CD4-positive, alpha-beta T cell treated with Interleukin-15 for 1 hour (primary cell): ENCODE results near the gene EXTL1.

Experiments
- DNase-seq: peaks from one replicate; pipeline ENCODE4 v3.0.0-alpha.2; 2020

Gene EXTL1

DNA sequence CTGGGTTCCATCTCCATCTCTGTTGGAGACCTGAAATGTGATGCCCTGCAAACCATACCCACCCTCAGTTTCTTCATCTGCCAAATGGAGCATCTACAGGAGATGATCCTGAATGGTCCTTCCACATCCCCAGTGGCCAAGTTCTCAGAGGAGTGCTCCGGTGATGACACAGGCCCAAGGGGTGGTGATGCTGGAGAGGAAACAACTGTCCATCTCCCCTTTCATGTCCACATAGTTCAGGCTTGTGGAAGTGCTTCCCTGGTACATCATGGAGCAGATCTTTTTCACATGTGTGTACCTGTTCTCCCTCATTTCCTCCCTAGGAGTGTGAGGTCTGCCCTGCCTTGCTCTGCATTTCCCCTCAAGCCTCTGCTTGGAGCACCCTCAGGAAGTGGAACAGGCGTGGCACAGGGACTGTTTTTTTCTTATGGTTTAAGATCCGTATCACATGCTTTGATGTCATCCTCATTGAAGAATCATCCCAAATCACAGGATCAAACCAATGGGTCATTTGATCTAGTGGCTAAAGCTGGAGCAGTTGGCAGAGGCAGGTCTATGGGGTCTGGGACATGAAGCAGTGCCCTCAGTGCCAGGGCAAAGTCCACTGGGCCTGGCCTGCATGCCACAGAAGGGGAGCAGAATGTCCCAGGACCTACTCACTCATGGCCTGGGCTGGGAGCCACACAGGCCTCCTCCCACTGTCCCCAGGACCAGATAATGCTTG lies 54.0 kb downstream of the EXTL1 start:
- no peak for DNase-seq

DNA sequence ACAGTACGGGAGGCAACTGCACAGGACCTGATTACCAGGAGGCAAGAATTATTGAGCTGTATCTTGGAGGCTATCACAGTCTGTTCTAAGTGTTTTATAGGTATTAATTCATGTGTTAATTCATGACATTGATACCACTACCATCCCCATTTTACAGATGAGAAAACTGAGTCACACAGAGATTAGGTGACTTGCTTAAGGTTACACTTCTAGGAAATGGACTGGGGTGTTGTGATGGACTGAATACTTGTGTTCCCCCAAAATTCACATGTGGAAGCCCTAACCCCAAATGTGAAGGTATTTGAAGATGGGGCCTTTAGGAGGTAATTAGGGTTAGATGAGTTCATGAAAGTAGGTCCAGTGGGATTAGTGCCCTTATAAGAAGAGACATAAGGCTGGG lies 55.9 kb downstream of the EXTL1 start:
- no peak for DNase-seq

DNA sequence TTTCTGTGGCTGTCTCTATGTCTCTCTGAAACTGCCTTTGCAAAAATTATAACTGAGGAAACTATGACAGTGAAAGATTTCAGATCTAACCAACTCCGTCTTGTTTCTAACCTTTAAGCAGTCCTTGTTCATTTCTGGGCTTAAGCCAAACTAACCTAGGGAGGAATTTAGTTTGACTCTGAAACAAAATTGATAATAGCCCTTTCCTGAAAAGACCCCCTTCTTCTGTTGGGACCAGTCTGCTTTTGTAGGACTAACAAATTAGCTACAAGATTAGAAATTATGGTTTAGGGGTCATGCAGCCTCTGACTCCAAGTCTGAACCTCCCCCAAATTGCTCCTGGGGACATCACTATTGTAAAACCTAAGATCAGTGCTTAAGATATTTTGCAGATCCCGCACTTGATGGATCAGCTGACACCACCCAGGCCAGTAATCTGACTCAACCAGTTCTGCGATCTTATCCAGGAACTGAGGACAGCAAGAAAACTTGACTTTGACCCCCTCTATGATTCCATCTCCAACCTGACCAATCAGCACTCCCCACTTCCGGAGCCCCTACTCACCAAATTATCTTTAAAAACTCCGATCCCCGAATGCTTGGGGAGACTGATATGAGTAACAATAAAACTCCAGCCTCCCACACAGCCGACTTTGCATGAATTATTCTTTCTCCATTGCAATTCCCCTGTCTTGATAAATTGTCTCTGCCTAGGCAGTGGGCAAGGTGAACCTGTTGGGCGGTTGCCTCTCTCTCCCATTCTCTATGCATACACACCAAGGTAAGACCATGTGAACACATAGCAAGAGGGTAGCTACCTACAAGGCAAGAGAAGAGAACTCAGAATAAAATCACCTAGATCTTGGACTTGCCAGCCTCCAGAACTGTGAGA lies 57.0 kb downstream of the EXTL1 start:
- no peak for DNase-seq

DNA sequence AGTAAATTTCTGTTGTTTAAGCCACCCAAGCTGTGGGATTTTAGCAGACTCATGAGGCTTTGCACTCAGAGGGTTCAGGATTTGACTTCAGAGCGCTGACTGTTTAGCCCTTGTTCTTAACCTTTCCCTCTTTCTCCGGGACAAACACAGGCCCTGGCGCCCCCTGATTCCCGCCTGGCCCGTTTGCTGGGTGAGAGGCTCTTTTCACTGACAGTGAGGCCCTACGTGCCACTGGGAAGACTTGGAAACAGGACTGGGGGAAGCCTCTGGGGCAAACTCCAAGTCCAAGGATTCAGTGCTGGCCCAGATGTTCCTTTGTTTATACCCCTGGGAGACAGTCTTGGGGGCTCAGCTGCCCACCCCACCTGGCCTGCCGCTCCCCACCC lies 57.6 kb downstream of the EXTL1 start:
- DNase-seq: no peak

DNA sequence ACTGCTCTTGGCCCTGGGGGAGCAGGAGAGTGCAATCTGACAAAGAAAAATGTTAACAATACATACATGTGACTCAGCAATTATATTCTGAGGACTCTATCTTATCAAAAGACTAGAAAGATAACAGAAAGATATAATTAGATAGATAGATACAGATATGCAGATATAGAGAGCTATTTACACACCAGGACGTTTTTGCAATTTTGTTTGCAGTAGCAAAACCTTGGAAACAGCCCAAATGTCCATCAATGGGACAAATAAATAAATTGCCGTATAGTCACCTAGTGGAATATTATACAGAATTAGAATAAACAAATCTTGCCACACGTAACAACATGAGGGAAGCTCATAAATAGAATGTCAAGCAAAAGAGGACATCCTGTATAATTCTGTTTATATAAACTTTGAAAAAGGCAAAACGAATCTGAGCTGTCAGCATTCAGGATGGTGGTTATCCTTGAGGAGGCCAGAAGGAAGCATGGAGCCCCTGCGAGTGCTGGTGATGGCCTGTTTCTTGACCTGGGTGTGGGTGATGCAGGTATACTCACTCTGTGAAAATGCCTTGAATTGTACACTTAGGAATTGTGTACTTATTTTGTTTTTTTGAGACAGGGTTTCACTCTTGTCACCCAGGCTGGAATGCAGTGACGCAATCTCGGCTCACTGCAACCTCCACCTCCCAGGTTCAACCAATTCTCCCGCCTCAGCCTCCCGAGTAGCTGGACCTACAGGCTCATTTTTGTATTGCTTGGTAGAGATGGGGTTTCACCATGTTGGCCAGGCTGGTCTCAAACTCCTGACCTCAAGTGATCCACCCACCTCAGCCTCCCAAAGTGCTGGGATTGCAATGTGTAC lies 58.6 kb downstream of the EXTL1 start:
- no peak for DNase-seq

DNA sequence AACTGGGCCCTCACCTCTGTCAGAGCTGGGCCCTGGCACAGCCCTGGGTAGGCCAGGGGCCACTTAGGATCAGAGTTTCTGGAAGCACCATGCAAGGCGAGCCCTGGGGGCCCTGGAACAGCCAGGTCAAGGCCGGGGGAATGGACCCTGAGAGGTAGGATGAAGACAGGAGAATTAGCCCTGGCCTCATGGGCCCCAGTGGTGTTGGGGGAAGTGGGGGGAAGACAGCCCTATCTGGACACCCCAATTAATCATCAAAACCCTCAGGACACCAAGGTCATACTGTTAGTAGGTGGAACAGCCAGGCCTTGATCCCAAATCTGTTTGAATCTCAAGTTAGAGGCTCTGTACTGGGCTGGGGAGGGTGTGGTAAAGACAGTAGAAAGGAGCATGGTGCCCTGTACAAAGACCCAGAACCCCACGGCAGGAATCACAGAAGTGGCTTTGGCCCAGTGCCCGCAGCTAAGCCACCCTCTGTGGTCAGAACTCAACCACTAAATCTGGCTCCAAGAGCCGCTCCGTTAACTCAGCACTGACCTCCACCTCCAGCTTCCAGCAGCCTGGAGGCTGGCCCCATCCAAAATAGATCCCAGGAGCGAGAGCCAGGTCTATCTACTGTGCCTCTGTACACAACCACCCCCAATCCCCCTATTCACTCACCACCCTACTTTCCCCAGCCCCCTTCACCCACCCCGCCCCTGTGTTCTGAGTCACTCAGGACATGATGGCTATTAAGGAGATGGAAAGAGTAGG lies 59.9 kb downstream of the EXTL1 start:
- DNase-seq: no peak

DNA sequence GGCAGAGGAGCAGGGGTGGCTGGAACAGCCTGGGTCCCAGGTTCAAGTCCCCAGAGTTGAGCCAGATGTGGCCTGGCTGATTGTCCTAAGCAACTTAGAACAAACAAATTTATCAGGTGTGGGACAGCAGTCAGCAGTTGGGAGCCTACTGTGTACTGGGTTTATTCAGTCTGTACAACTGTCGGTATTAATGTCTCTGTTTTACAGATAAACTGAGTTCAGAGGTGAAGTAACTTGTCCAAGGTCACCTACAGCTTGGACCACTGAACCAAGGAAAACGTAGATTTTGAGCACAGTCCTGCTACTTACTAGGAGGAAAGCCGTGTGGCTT lies 60.4 kb downstream of the EXTL1 start:
- no peak for DNase-seq

DNA sequence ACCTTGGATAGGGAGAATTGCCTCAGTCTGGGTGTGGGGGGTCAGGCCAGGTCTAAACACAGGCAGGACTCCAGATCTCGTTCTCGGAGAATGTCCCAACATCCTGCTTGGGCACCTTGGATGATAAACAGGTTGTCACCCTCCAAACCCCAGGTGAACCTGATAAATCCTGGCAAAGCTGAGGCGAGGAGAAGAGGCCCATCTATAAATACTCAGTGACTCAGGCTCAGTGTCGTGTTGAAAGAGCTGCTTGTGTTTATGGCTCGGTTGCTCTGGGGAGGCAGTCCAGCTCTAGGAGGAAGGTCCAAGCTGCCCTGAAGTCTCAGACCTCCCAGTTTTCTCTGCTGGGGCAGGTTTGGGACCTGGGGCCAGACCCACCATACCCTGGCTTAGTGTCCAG lies 61.6 kb downstream of the EXTL1 start:
- no peak for DNase-seq

DNA sequence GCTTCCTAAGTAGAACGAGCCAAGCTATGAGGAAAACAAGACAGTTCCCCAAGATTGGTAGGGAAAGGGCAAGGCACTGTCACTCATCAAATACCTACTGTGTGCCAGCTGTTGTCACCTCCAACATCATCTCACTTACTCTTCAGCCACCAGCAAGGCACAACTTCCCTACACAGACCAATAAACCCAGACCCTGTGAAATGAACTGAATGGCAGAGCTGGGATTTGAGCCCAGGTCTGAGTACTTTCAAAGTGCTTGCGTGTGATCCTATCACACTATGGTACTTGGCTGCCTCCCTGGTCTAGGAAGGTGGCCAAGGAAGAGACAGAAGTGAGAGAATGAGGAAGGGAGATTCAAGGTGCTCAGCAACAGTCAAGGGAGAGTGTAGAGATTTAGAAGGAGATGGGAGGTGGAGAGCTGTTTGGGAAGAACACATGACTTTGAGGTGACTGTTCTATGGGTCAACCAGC lies 62.6 kb downstream of the EXTL1 start:
- no peak for DNase-seq

DNA sequence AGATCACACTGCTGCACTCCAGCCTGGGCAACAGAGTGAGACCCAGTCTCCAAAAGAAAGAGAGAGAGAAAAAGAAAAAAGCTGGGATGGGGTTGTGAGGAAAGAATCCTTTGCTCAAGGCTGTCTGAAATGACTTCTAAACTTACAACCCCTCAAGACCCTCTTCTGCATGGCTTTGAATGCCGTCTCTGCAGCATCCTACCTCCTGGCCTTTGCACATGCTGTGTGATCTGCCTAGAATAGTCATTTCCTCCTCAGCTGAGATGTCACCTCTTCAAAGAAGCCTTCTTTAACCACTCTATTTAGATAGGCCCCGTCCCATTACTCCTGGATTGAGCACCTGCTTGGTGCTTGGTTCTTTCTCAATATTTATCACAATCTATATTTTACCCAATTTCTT lies 63.3 kb downstream of the EXTL1 start:
- DNase-seq: no peak
